ENCODE measurements around the gene ALDH8A1. TPM values are rescaled to one million over a fixed set of nuclear protein-coding genes. Genes with fewer than 3 reads are reported as not detected.

The ALDH8A1 gene
- polyA plus RNA-seq, 1 donor (not counting 4 experiments of a cell fraction or from before 2014, with no cell fraction given), result 0.66 TPM

GRCh38 chr6:134990262-134990661 lies 40.4 kb upstream of the ALDH8A1 start:
- no peak overlapping the region for H3K27ac ChIP-seq (ENCODE audit: control insufficient read depth, insufficient read depth, low read length)
- no peak overlapping the region for H3K4me3 ChIP-seq (ENCODE audit: control insufficient read depth in 2 of 3, extremely low read depth in 1 of 3, insufficient read depth in 2 of 3, low read depth in 1 of 3, low read length in 3 of 3)
- H3K79me2 ChIP-seq (ENCODE audit: control insufficient read depth, insufficient read depth, low read length), result no peaks in the 10 kb centered on the region
- no peaks in the 10 kb centered on the region for H4K20me1 ChIP-seq (ENCODE audit: control insufficient read depth, extremely low read depth, insufficient read depth, low read length)
- dilution Hi-C loops (cut with MboI; ENCODE audit: extremely low pct_ligation_motif_present, low sequenced_read_pairs), result no loop called here
- H3K27me3 ChIP-seq (ENCODE audit: control insufficient read depth, extremely low read depth, insufficient read depth, low read length), result no peaks in the 10 kb centered on the region
- no peak overlapping the region for H3K9ac ChIP-seq (ENCODE audit: control insufficient read depth, extremely low read depth, insufficient read depth, low read length)
- DNase-seq (ENCODE audit: low read depth, low spot score), result no peak
- H3K36me3 ChIP-seq (ENCODE audit: control insufficient read depth in 2 of 2, extremely low read depth in 1 of 2, insufficient read depth in 2 of 2, low read length in 2 of 2), result peaks cover 3 to 5% of the 10 kb centered on the region in 2 experiments
- peaks cover under 1% of the 10 kb centered on the region for H3K4me1 ChIP-seq (ENCODE audit: control insufficient read depth, extremely low read depth, insufficient read depth, low read length)
- no peak overlapping the region for H3K4me2 ChIP-seq (ENCODE audit: control insufficient read depth, extremely low read depth, insufficient read depth, low read depth, low read length)
- TF ChIP-seq EZH2 (IDR thresholded peaks at IDR 0.05; ENCODE audit: low read length), result no peak
- TF ChIP-seq, protein P1, sequence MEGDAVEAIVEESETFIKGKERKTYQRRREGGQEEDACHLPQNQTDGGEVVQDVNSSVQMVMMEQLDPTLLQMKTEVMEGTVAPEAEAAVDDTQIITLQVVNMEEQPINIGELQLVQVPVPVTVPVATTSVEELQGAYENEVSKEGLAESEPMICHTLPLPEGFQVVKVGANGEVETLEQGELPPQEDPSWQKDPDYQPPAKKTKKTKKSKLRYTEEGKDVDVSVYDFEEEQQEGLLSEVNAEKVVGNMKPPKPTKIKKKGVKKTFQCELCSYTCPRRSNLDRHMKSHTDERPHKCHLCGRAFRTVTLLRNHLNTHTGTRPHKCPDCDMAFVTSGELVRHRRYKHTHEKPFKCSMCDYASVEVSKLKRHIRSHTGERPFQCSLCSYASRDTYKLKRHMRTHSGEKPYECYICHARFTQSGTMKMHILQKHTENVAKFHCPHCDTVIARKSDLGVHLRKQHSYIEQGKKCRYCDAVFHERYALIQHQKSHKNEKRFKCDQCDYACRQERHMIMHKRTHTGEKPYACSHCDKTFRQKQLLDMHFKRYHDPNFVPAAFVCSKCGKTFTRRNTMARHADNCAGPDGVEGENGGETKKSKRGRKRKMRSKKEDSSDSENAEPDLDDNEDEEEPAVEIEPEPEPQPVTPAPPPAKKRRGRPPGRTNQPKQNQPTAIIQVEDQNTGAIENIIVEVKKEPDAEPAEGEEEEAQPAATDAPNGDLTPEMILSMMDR (optimal IDR thresholded peaks at IDR 0.05 in 1 of 3, IDR thresholded peaks at IDR 0.05 in 1 of 3, conservative IDR thresholded peaks at IDR 0.05 in 1 of 3; ENCODE audit: extremely low read depth in 1 of 3, insufficient read depth in 2 of 3, low read length in 3 of 3), result no peak
- H3K9me3 ChIP-seq (ENCODE audit: control insufficient read depth, low read depth, low read length), result no peaks in the 10 kb centered on the region
- FAIRE-seq, result no peak
- no peaks in the 10 kb centered on the region for H3K9me1 ChIP-seq (ENCODE audit: control insufficient read depth, extremely low read depth, insufficient read depth, low read length)
- H2AFZ ChIP-seq (ENCODE audit: control insufficient read depth, low read length), result no peak overlapping the region

DNA sequence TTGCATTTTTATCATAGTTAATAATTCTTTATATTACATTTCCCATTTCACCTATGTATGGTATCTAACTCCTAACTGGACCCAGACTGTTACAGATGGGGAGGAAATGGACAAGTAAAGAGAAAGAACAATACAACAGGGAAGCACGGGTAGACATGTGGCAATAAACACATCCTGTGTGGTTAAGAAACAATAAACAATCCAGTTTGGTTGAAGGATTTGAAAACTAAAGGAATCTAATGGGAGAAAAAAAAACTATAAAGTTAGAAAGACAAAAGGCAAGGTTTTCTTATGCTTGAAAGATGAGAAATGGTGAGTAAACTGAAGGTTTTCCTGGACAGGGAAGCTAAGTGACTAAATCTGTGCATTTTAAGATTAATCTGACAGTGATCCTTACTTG lies 34.9 kb upstream of the ALDH8A1 start:
- no peak overlapping the region for H2AFZ ChIP-seq (ENCODE audit: control insufficient read depth, low read length)
- TF ChIP-seq, protein P1 (optimal IDR thresholded peaks at IDR 0.05 in 1 of 3, IDR thresholded peaks at IDR 0.05 in 1 of 3, conservative IDR thresholded peaks at IDR 0.05 in 1 of 3; ENCODE audit: extremely low read depth in 1 of 3, insufficient read depth in 2 of 3, low read length in 3 of 3), result no peak
- TF ChIP-seq EZH2 (IDR thresholded peaks at IDR 0.05; ENCODE audit: low read length), result no peak
- H3K9me3 ChIP-seq (ENCODE audit: control insufficient read depth, low read depth, low read length), result no peaks in the 10 kb centered on the region
- dilution Hi-C loops (cut with MboI; ENCODE audit: extremely low pct_ligation_motif_present, low sequenced_read_pairs), result no loop called here
- peaks cover 5 to 13% of the 10 kb centered on the region in 2 experiments for H3K36me3 ChIP-seq (ENCODE audit: control insufficient read depth in 2 of 2, extremely low read depth in 1 of 2, insufficient read depth in 2 of 2, low read length in 2 of 2)
- no peaks in the 10 kb centered on the region for H3K9me1 ChIP-seq (ENCODE audit: control insufficient read depth, extremely low read depth, insufficient read depth, low read length)
- no peaks in the 10 kb centered on the region for H4K20me1 ChIP-seq (ENCODE audit: control insufficient read depth, extremely low read depth, insufficient read depth, low read length)
- H3K4me2 ChIP-seq (ENCODE audit: control insufficient read depth, extremely low read depth, insufficient read depth, low read depth, low read length), result peak overlapping the region; percentile 43
- no peak for FAIRE-seq
- no peak overlapping the region for H3K27ac ChIP-seq (ENCODE audit: control insufficient read depth, insufficient read depth, low read length)
- no peaks in the 10 kb centered on the region for H3K79me2 ChIP-seq (ENCODE audit: control insufficient read depth, insufficient read depth, low read length)
- no peaks in the 10 kb centered on the region for H3K27me3 ChIP-seq (ENCODE audit: control insufficient read depth, extremely low read depth, insufficient read depth, low read length)
- H3K4me3 ChIP-seq (ENCODE audit: control insufficient read depth in 2 of 3, extremely low read depth in 1 of 3, insufficient read depth in 2 of 3, low read depth in 1 of 3, low read length in 3 of 3), result no peak overlapping the region
- no peak overlapping the region for H3K9ac ChIP-seq (ENCODE audit: control insufficient read depth, extremely low read depth, insufficient read depth, low read length)
- H3K4me1 ChIP-seq (ENCODE audit: control insufficient read depth, extremely low read depth, insufficient read depth, low read length), result peaks cover 14% of the 10 kb centered on the region
- DNase-seq (ENCODE audit: low read depth, low spot score), result no peak

All from keratinocyte (primary cell).